C4-2B (cell line): Measurements from ENCODE around the gene GALT.
A peak's percentile ranks its signal among the peaks of the same experiment; 100 is the strongest.

Source experiments
- H3K27ac ChIP-seq: fragments of 450-650 bp; 2 replicates; pipeline ENCODE4 v1.5.1; 2017
- ZFX ChIP-seq: fragments of 450-650 bp; IDR thresholded peaks from 2 replicates; pipeline ENCODE4 v1.6.1; 2017
- TF ChIP-seq, protein P1 (sequence below): fragments of 450-650 bp; conservative IDR thresholded peaks from 2 replicates; pipeline ENCODE4 v1.5.1; 2017; ENCODE audit warnings: mild to moderate bottlenecking

GALT gene

DNA sequence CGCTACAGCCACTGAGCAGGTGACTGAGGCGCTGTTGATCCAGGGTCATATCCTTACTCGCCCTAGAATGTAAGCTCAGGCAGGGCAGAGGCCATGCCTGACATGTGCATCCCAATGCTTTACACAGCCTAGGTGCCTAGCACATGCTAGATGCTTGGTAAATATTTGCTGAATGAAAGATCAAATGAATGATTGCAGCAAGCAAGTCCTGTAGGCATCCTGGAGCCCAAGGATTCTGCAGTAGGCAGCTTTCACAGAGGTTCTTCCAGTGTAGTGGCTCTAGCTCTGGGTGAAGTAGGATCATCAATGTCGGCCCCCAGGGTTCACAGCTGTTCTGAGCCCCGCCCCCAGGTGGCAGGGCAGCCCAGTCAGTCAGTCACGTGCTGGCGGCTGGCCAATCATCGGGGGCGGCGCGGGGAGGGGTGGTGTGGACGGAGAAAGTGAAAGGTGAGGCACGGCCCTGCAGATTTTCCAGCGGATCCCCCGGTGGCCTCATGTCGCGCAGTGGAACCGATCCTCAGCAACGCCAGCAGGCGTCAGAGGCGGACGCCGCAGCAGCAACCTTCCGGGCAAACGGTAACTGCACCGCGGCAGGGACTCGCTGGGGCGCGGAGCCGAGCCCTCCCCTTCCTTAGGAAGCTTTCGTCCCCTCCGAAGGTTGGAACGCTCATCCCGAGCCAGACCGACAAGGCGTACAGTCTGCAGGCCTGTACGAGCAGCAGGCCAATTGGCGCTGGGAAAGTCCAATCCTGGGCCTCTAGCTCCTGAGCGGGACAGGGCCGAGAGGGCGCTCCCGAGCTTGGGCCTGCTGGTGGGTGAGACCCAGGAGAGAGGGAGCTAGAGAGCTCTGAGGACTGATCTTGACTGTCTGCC is at the start of gene GALT:
TSS of gene GALT (plus strand) at position 465 of the 873 bp plus-strand sequence. CDS start at position 495, 30 bp downstream.
- peak within 1 kb of the TSS; percentile 86 for H3K27ac ChIP-seq
- peak; percentile 90 for TF ChIP-seq ZFX
- TF ChIP-seq, protein P1, sequence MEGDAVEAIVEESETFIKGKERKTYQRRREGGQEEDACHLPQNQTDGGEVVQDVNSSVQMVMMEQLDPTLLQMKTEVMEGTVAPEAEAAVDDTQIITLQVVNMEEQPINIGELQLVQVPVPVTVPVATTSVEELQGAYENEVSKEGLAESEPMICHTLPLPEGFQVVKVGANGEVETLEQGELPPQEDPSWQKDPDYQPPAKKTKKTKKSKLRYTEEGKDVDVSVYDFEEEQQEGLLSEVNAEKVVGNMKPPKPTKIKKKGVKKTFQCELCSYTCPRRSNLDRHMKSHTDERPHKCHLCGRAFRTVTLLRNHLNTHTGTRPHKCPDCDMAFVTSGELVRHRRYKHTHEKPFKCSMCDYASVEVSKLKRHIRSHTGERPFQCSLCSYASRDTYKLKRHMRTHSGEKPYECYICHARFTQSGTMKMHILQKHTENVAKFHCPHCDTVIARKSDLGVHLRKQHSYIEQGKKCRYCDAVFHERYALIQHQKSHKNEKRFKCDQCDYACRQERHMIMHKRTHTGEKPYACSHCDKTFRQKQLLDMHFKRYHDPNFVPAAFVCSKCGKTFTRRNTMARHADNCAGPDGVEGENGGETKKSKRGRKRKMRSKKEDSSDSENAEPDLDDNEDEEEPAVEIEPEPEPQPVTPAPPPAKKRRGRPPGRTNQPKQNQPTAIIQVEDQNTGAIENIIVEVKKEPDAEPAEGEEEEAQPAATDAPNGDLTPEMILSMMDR = peak; percentile 79

DNA sequence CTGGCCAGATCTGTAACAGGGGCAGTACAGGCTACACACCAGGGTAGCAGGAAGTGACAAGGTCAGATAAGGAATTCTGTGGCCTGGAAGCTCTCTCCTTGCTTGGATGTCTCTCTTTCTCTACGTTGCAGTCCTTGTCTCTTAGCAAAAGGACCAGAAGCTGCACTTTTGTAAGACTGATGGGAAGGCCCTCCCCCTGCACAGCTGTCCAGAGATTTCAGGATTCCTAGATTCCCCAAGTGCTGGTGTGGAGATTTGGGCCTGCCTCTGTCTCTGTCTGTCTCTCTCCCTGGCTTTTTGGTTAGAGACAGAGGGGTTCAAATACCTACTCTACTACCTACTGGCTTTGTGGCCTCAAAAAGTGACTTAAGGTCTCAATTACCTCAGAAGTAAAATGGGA is 46.9 kb upstream of the GALT start:
- TF ChIP-seq, protein P1 = no peak
- no peak for TF ChIP-seq ZFX
- no peak overlapping the region for H3K27ac ChIP-seq

DNA sequence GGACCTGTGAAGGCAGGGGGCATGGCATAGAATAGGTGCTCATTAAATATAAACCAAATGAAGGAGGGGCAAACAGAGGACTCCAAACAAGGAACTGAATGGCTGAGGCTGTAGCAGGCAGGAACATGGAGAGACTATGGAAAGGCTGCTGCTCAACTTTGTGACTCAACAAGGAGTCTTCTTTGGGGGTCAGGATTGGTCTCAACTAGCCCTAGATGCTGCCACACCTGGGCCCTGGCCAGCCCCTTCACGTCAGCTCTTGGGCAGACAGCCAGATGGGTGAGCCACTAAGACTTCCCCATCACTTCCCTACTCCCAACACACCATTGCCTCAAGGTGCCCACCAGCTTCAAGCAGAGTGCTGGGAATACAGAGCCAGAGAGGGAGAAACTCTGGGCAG is 45.6 kb upstream of the GALT start:
- TF ChIP-seq, protein P1 = no peak
- no peak for TF ChIP-seq ZFX
- no peak overlapping the region for H3K27ac ChIP-seq

DNA sequence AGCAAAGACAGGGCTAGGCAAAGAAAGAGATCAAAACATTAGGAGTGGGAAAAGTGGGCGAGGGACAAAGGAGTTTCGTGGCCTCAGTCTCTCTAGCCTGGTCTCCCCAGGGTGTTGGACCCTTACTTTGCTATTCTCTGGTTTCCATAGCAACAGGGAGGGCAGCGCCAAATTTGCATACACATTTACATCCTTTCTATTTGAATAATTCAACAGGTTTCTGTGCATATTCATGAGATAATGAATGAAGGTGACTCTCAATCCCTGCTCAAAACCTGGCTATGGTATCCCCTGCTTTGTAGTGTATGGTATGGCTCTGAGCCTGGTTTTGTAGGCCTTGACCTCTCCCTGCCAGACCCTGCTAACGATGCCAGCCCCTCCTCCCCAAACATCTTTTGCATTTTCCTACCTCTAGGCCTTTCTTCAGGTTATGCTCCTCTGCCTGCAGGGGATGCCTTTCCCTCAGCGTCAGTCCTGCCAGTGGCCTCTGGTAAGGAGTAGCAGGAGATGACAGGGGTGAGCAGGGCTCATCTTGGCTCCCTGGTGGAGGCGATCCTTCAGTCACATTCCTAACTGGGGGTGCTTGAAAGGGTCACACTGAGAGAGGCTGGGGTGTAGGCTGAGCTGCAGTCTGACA is 44.4 kb upstream of the GALT start:
- H3K27ac ChIP-seq = no peak overlapping the region
- TF ChIP-seq, protein P1 = no peak
- no peak for TF ChIP-seq ZFX

DNA sequence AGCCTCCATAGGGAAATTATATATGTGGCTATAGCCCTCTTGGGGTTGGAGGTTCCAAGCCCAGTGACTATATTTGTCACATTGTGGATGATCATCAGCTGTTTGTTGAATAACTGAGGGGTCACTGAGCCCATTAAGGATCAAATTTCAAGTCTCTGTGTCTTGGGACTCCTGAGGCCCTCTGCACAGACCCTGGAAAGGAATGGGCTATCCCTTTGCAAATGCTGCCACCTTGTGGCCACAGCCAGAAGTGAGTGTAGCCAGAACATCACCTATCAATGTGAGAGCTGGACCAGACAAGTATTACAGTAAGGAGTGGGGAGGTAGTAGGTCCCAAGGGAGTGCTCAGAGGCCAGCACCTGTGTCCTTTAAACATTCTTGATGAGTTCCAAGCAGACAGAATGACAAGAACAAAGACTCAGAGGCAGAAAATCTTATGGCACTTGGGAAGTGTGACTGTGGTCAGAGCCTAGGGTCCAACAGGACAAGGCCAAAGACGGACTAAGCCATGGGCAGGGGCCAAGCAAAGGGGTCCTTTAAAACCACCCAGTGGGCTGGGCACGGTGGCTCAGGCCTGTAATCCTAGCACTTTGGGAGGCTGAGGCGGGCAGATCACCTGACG is 42.8 kb upstream of the GALT start:
- TF ChIP-seq, protein P1 = peak; percentile 95
- TF ChIP-seq ZFX = no peak
- H3K27ac ChIP-seq = no peak overlapping the region

DNA sequence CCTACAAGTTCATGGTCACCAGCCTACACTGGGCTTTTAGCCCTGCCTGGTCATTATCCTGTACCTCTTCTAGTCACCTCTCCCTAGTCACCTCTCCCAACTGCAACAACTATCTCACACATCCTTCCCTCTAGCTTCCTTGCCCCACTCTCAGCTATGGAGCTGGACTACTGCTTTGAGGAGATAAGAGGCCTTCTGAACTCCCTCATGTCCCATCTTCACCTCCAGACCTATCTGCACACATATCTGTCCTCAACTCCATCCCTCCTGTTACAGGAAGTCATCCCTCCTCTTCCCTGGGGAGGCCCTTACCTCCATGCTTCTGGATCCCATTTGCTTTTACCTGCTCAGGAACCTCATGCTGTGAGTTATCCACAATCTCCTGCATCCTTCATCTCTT is 40.3 kb upstream of the GALT start:
- no peak for TF ChIP-seq ZFX
- TF ChIP-seq, protein P1 = no peak

DNA sequence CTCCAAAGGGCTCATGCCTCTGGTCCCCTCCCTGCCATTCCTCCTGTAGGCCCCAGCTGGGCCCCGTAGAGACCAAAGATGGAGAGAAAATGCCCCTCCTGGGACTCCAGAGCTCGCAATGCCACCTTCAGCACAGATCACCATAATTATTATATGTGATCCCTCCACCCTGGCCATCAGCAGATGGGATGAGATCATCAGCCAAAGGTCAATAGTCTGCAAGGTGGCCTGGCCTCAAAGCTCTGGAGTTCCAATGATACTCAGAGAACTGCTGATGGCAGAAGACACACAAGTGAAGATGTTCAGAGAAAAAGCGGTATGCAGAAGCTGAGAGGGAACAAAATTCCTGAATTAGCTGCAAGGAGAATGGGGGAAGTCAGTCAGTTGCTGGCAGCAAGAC is 39.6 kb upstream of the GALT start:
- TF ChIP-seq ZFX = no peak
- TF ChIP-seq, protein P1 = no peak
- no peak overlapping the region for H3K27ac ChIP-seq

More for the DNA sequence above, 40.3 kb upstream of the GALT start:
- H3K27ac ChIP-seq = no peak overlapping the region
